Endothelial cell of umbilical vein (primary cell): ENCODE data around the gene RPF1. TPM values are rescaled to one million over a fixed set of nuclear protein-coding genes. Genes with fewer than 3 reads are reported as not detected.

ENCODE experiments used
- BruUV-seq: library from RNA; stranded (reverse); fragments of 400-500 nt; replicated peaks from 2 replicates; lab custom pipeline; 2021; lab: Mats Ljungman, UMichigan
- CTCF ChIA-PET: fragments of 300-600, 350-600 bp; sonication (Branson Sonifier 250); formaldehyde crosslinking; loops from one replicate; lab custom pipeline; 2021; ENCODE audit warnings: antibody characterized with exemption, inconsistent platforms; lab: Charles Lee
- POLR2A ChIA-PET: fragments of 300-600, 350-600 bp; sonication (Branson Sonifier 250); formaldehyde crosslinking; loops from one replicate; lab custom pipeline; 2021; ENCODE audit warnings: antibody characterized with exemption, inconsistent platforms; lab: Charles Lee
- DNase-seq: peaks from one replicate; pipeline ENCODE4 v3.0.0-alpha.2; 2011; ENCODE audit warnings: low read depth, low spot score
- FAIRE-seq: peaks from 2 replicates; lab custom pipeline; 2011; peaks lifted over from hg19 to GRCh38; lab: Jason Lieb, UNC
- H2AFZ ChIP-seq: 2 replicates; pipeline ENCODE4 v1.6.0; 2012; ENCODE audit warnings: low read depth, low read length, control low read depth, inconsistent platforms
- H3K27ac ChIP-seq: 2 replicates; pipeline ENCODE4 v1.5.1; 2011; ENCODE audit warnings: low read depth, mild to moderate bottlenecking, control low read depth, low read length, moderate library complexity; ENCODE audit not compliant: insufficient read depth
- H3K27me3 ChIP-seq, 2 experiments: 2 replicates each; pipeline versions ENCODE4 v1.6.0 to v1.6.1; 2011; ENCODE audit warnings: low read length in 2 of 2, mixed read lengths in 1 of 2; ENCODE audit not compliant: control insufficient read depth in 2 of 2, insufficient read depth in 2 of 2
- H3K36me3 ChIP-seq, 2 experiments: 2 replicates in 1 of 2; 3 replicates in 1 of 2; pipeline ENCODE4 v1.5.1; 2011; ENCODE audit warnings: low read length in 2 of 2, mild to moderate bottlenecking in 1 of 2, moderate library complexity in 1 of 2; ENCODE audit not compliant: control insufficient read depth in 2 of 2, insufficient read depth in 2 of 2; ENCODE audit errors: extremely low read depth in 1 of 2
- H3K4me1 ChIP-seq: 3 replicates; pipeline ENCODE4 v1.5.1; 2011; ENCODE audit warnings: mild to moderate bottlenecking, low read length; ENCODE audit not compliant: control insufficient read depth, insufficient read depth; ENCODE audit errors: extremely low read depth
- H3K4me2 ChIP-seq: 2 replicates; pipeline ENCODE4 v1.6.1; 2011; ENCODE audit warnings: low read length, control low read depth, mixed read lengths; ENCODE audit not compliant: insufficient read depth
- H3K4me3 ChIP-seq, 3 experiments: fragments of 200-600 bp in 1 of 3; sonication (generic), shearing (Covaris generic) in 1 of 3; replicated peaks in 1 of 3; 2 replicates each; pipeline ENCODE4 v1.5.1; 2011 to 2016; ENCODE audit warnings: control low read depth in 3 of 3, low read length in 3 of 3, mild to moderate bottlenecking in 2 of 3, inconsistent platforms in 1 of 3, low read depth in 1 of 3, moderate library complexity in 1 of 3; ENCODE audit not compliant: insufficient read depth in 1 of 3
- H3K79me2 ChIP-seq: 2 replicates; pipeline ENCODE4 v1.6.0; 2012; ENCODE audit warnings: low read length, inconsistent platforms; ENCODE audit not compliant: control insufficient read depth, insufficient read depth
- H3K9ac ChIP-seq: replicated peaks from 2 replicates; pipeline ENCODE3; 2011; ENCODE audit warnings: low read length, control low read depth; ENCODE audit not compliant: insufficient read depth; ENCODE audit errors: extremely low read depth
- H3K9me1 ChIP-seq: replicated peaks from 3 replicates; pipeline ENCODE4 v1.6.0; 2011; ENCODE audit warnings: mild to moderate bottlenecking, low read length; ENCODE audit not compliant: control insufficient read depth, insufficient read depth; ENCODE audit errors: extremely low read depth
- H3K9me3 ChIP-seq: replicated peaks from 2 replicates; pipeline ENCODE4 v1.5.1; 2012; ENCODE audit warnings: low read length, inconsistent platforms; ENCODE audit not compliant: control insufficient read depth, insufficient read depth
- H4K20me1 ChIP-seq: replicated peaks from 2 replicates; pipeline ENCODE3; 2011; ENCODE audit warnings: mild to moderate bottlenecking, low read length; ENCODE audit not compliant: control insufficient read depth, insufficient read depth; ENCODE audit errors: extremely low read depth
- EZH2 ChIP-seq: IDR thresholded peaks from 2 replicates; pipeline ENCODE4 v1.6.1; 2012; ENCODE audit warnings: borderline replicate concordance, low read depth, mild to moderate bottlenecking, moderate library complexity, low read length, inconsistent platforms; ENCODE audit not compliant: severe bottlenecking
- FOS ChIP-seq: IDR thresholded peaks from 2 replicates; pipeline ENCODE4 v1.6.1; 2011; ENCODE audit warnings: mild to moderate bottlenecking, low read length, moderate library complexity, borderline replicate concordance; ENCODE audit not compliant: insufficient read depth
- GATA2 ChIP-seq: IDR thresholded peaks from 2 replicates; pipeline ENCODE4 v1.7.0; 2011; ENCODE audit warnings: low read depth, mild to moderate bottlenecking, moderate library complexity, mixed read lengths, low read length; ENCODE audit not compliant: insufficient read length, insufficient read depth
- JUN ChIP-seq: IDR thresholded peaks from 2 replicates; pipeline ENCODE4 v1.6.1; 2011; ENCODE audit warnings: borderline replicate concordance, low read depth; ENCODE audit not compliant: insufficient read length, insufficient read depth
- MYC ChIP-seq: IDR thresholded peaks from one replicate; pipeline ENCODE4 v1.6.1; 2011; ENCODE audit warnings: mild to moderate bottlenecking, low read depth, low read length
- POLR2A ChIP-seq: IDR thresholded peaks from 2 replicates; pipeline ENCODE4 v1.6.1; 2012; ENCODE audit warnings: low read depth, mild to moderate bottlenecking, control low read depth, low read length
- POLR2AphosphoS5 ChIP-seq: IDR thresholded peaks from 2 replicates; pipeline ENCODE4 v1.6.1; 2012; ENCODE audit warnings: low read depth, mild to moderate bottlenecking, control low read depth, low read length, moderate library complexity; ENCODE audit not compliant: insufficient read depth
- dilution Hi-C: fragments of 300-500 bp; cut with MboI; formaldehyde crosslinking; loops from one replicate; pipeline ENCODE4 v1.15.0; 2019; ENCODE audit warnings: low sequenced_read_pairs; ENCODE audit not compliant: extremely low pct_ligation_motif_present
- intact Hi-C: fragments of 100-400 bp; cut with micrococcal nuclease; formaldehyde crosslinking; loops from one replicate; pipeline ENCODE4 v1.10.0; 2022
- polyA plus RNA-seq, 4 experiments: library from polyadenylated mRNA; depleted of rRNA in 3 of 4; stranded (reverse) in 3 of 4; unstranded in 1 of 4; fragments of >200 nt; gene quantifications; 2 replicates each; pipeline versions ENCODE4 v1.2.1 to v1.2.3, GENCODE V29; 2011 to 2012; ENCODE audit warnings: missing spikeins in 1 of 4
- total RNA-seq: library from RNA; stranded (reverse); gene quantifications from 2 replicates; pipeline ENCODE4 v1.2.3, GENCODE V29; 2021
- TF ChIP-seq, protein P1 (sequence below), 2 donors: IDR thresholded peaks; 1 replicate in 1 of 2; 2 replicates in 1 of 2; pipeline ENCODE4 v1.5.1; 2011; ENCODE audit warnings: low read length in 2 of 2, mild to moderate bottlenecking in 2 of 2, moderate library complexity in 2 of 2, control low read depth in 1 of 2, inconsistent platforms in 1 of 2, low read depth in 1 of 2; ENCODE audit not compliant: insufficient read depth in 1 of 2; ENCODE audit errors: extremely low read depth in 1 of 2
- TF ChIP-seq, protein P2 (sequence below): IDR thresholded peaks from 2 replicates; pipeline ENCODE4 v1.6.1; 2011; ENCODE audit not compliant: insufficient read depth, insufficient read length

Gene RPF1
- total and polyA plus RNA-seq, 2 donors (not counting 3 experiments of a cell fraction or from before 2014, with no cell fraction given), result 15.3 to 32.6 TPM

DNA sequence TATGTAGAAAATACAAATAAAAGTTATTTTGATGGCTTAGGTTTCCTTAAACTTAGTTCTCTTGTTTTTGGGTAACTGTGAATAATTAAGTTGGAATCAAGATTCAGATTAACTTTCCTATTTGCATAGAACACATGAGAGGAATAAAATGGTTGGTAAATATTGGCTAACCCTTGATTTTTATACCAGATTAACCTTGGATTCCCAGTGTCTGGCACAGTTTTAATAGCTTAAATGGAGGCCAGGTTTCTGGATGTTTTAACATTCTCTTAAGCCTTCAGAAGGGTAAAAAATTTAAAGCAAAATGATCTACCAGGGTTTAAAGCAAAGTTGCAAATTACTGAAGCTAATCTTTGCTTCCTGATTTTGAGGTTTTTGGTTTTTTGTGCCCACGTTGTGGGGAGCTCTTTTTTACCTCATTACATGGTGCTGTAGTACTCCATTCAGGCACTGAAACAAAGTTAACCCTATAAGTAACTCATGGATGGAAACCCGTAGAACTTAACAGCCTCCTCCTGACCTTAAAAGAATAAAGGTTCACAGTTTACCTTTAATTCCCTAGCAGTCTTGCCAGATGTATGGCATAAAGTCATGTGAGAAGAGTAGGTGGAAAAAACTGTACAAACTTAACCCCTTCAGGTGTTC lies 18.7 kb downstream of the RPF1 start:
- peaks cover 1 to 22% of the 10 kb centered on the region in 2 experiments for H3K36me3 ChIP-seq
- intact Hi-C loops (no loop called here), dilution Hi-C loops (no loop called here)
- BruUV-seq, result TSS peak; percentile 6
- H3K4me2 ChIP-seq, result no peak overlapping the region
- H3K4me3 ChIP-seq, result no peak overlapping the region
- no peak overlapping the region for H3K27ac ChIP-seq
- CTCF ChIA-PET, result interaction anchor here (1.5 to 1.6 kb wide), 2 partner anchors 18 to 255 kb away, joined by 3 read pairs; no protein-coding TSS in a partner anchor
- peaks cover under 1% of the 10 kb centered on the region for H3K4me1 ChIP-seq
- POLR2A ChIA-PET, result no interaction called here
- peaks cover 36% of the 10 kb centered on the region for H3K79me2 ChIP-seq
- no peak for FAIRE-seq
- H3K27me3 ChIP-seq, result no peaks in the 10 kb centered on the region
- H3K9me3 ChIP-seq, result no peaks in the 10 kb centered on the region
- no peak overlapping the region for H3K9ac ChIP-seq
- no peaks in the 10 kb centered on the region for H3K9me1 ChIP-seq
- H4K20me1 ChIP-seq, result peaks cover 3% of the 10 kb centered on the region
- TF ChIP-seq GATA2 (no peak), EZH2 (no peak), POLR2A (no peak), POLR2AphosphoS5 (no peak), MYC (no peak), JUN (no peak), FOS (no peak)
- TF ChIP-seq, protein P1, sequence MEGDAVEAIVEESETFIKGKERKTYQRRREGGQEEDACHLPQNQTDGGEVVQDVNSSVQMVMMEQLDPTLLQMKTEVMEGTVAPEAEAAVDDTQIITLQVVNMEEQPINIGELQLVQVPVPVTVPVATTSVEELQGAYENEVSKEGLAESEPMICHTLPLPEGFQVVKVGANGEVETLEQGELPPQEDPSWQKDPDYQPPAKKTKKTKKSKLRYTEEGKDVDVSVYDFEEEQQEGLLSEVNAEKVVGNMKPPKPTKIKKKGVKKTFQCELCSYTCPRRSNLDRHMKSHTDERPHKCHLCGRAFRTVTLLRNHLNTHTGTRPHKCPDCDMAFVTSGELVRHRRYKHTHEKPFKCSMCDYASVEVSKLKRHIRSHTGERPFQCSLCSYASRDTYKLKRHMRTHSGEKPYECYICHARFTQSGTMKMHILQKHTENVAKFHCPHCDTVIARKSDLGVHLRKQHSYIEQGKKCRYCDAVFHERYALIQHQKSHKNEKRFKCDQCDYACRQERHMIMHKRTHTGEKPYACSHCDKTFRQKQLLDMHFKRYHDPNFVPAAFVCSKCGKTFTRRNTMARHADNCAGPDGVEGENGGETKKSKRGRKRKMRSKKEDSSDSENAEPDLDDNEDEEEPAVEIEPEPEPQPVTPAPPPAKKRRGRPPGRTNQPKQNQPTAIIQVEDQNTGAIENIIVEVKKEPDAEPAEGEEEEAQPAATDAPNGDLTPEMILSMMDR (IDR thresholded peaks at IDR 0.05; ENCODE audit: extremely low read depth in 1 of 2, insufficient read depth in 1 of 2, low read depth in 1 of 2, low read length in 2 of 2), result no peak
- TF ChIP-seq, protein P2, sequence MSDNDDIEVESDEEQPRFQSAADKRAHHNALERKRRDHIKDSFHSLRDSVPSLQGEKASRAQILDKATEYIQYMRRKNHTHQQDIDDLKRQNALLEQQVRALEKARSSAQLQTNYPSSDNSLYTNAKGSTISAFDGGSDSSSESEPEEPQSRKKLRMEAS, result no peak
- DNase-seq, result no peak
- H2AFZ ChIP-seq, result no peak overlapping the region
